Liver (tissue), 9 donors: ENCODE results near the gene PDE6B. TPM values are rescaled to one million over a fixed set of nuclear protein-coding genes. Genes with fewer than 3 reads are reported as not detected.

Experiments used
- DNase-seq: peaks from one replicate; pipeline ENCODE4 v3.0.0-alpha.2; 2017; ENCODE audit warnings: low spot score
- H3K27ac ChIP-seq, 2 donors: one replicate each; pipeline ENCODE4 v1.7.0; 2013; ENCODE audit warnings: inconsistent platforms in 2 of 2, low read length in 2 of 2, control low read depth in 1 of 2, low read depth in 1 of 2, mild to moderate bottlenecking in 1 of 2
- H3K27me3 ChIP-seq, 4 donors: one replicate each; pipeline versions ENCODE4 v1.6.1 to v1.7.0; 2013; ENCODE audit warnings: low read length in 3 of 4, inconsistent platforms in 1 of 4, mild to moderate bottlenecking in 1 of 4, moderate library complexity in 1 of 4; ENCODE audit not compliant: control insufficient read depth in 4 of 4, insufficient read depth in 4 of 4
- H3K36me3 ChIP-seq, 4 donors: one replicate each; pipeline versions ENCODE4 v1.6.1 to v1.7.0; 2013; ENCODE audit warnings: low read length in 3 of 4, mild to moderate bottlenecking in 3 of 4, low read depth in 1 of 4, moderate library complexity in 1 of 4; ENCODE audit not compliant: control insufficient read depth in 4 of 4, insufficient read depth in 3 of 4
- H3K4me1 ChIP-seq, 4 donors: one replicate each; pipeline versions ENCODE4 v1.6.1 to v1.7.0; 2013; ENCODE audit warnings: low read length in 3 of 4, mild to moderate bottlenecking in 3 of 4, moderate library complexity in 1 of 4; ENCODE audit not compliant: control insufficient read depth in 4 of 4, insufficient read depth in 4 of 4
- H3K4me3 ChIP-seq, 3 donors: one replicate each; pipeline versions ENCODE4 v1.6.1 to v1.7.0; 2013; ENCODE audit warnings: low read length in 3 of 3, control low read depth in 1 of 3, low read depth in 1 of 3, mild to moderate bottlenecking in 1 of 3
- H3K9ac ChIP-seq, 2 donors: one replicate each; pipeline ENCODE4 v1.7.0; 2013; ENCODE audit warnings: low read length in 2 of 2, mild to moderate bottlenecking in 2 of 2, moderate library complexity in 2 of 2, control low read depth in 1 of 2, low read depth in 1 of 2
- H3K9me3 ChIP-seq, 4 donors: one replicate each; pipeline versions ENCODE4 v1.6.1 to v1.7.0; 2013; ENCODE audit warnings: low read length in 3 of 4; ENCODE audit not compliant: control insufficient read depth in 4 of 4
- EGR1 ChIP-seq, 2 donors: IDR thresholded peaks; 2 replicates each; pipeline ENCODE4 v1.6.1; 2016 to 2018; ENCODE audit warnings: antibody characterized with exemption in 2 of 2, low read depth in 2 of 2
- FOXA1 ChIP-seq: IDR thresholded peaks from 2 replicates; pipeline ENCODE4 v1.6.1; 2016; ENCODE audit warnings: antibody characterized with exemption
- FOXA2 ChIP-seq: IDR thresholded peaks from 2 replicates; pipeline ENCODE4 v1.6.1; 2016; ENCODE audit warnings: antibody characterized with exemption
- GABPA ChIP-seq, 2 donors: IDR thresholded peaks in 1 of 2; conservative IDR thresholded peaks in 1 of 2; 2 replicates each; pipeline ENCODE4 v1.6.1; 2016; ENCODE audit warnings: antibody characterized with exemption in 2 of 2, mild to moderate bottlenecking in 1 of 2, moderate library complexity in 1 of 2
- HNF4A ChIP-seq, 2 donors: conservative IDR thresholded peaks; 2 replicates each; pipeline ENCODE4 v1.6.1; 2016; ENCODE audit warnings: antibody characterized with exemption in 2 of 2, mild to moderate bottlenecking in 2 of 2
- HNF4G ChIP-seq: IDR thresholded peaks from 2 replicates; pipeline ENCODE4 v1.6.1; 2016; ENCODE audit warnings: antibody characterized with exemption
- JUND ChIP-seq, 2 donors: IDR thresholded peaks; 2 replicates each; pipeline ENCODE4 v1.6.1; 2016; ENCODE audit warnings: antibody characterized with exemption in 2 of 2
- NR2F2 ChIP-seq: IDR thresholded peaks from 2 replicates; pipeline ENCODE4 v1.6.1; 2016; ENCODE audit warnings: antibody characterized with exemption
- RAD21 ChIP-seq, 2 donors: IDR thresholded peaks; 2 replicates each; pipeline ENCODE4 v1.6.1; 2016; ENCODE audit warnings: antibody characterized with exemption in 2 of 2, mild to moderate bottlenecking in 2 of 2
- RXRA ChIP-seq, 2 donors: IDR thresholded peaks; 2 replicates each; pipeline ENCODE4 v1.6.1; 2017 to 2018; ENCODE audit warnings: antibody characterized with exemption in 2 of 2, mild to moderate bottlenecking in 1 of 2
- SP1 ChIP-seq: IDR thresholded peaks from 2 replicates; pipeline ENCODE4 v1.6.1; 2018; ENCODE audit warnings: antibody characterized with exemption, mild to moderate bottlenecking
- TAF1 ChIP-seq: conservative IDR thresholded peaks from 2 replicates; pipeline ENCODE4 v1.6.1; 2016; ENCODE audit warnings: antibody characterized with exemption, mild to moderate bottlenecking
- YY1 ChIP-seq: IDR thresholded peaks from 2 replicates; pipeline ENCODE4 v1.6.1; 2016; ENCODE audit warnings: antibody characterized with exemption, mild to moderate bottlenecking
- WGBS: extraction: QIAGEN DNeasy Blood & Tissue Kit; methylation state at CpG from one replicate; pipeline ENCODE4 v1.1.7; 2013; 5-methylcytosine and 5-hydroxymethylcytosine counted together
- polyA plus RNA-seq, 2 donors: library from polyadenylated mRNA; stranded (reverse) in 1 of 2; unstranded in 1 of 2; fragments of 200-250 nt in 1 of 2; fragments of >200 nt in 1 of 2; fragmentation: Nextera tagmentation in 1 of 2; extraction: Ambion mirVana in 1 of 2; gene quantifications; one replicate each; pipeline versions ENCODE4 v1.2.1 to v1.2.3, GENCODE V29; 2013 to 2015
- total RNA-seq, 2 donors: library from RNA; depleted of rRNA; stranded (reverse); fragments of >200 nt; gene quantifications; one replicate each; pipeline ENCODE4 v1.2.3, GENCODE V29; 2014
- TF ChIP-seq, protein P1 (sequence below): IDR thresholded peaks from 2 replicates; pipeline ENCODE4 v1.6.1; 2016; ENCODE audit warnings: antibody characterized with exemption, mild to moderate bottlenecking
- TF ChIP-seq, protein P2 (sequence below): IDR thresholded peaks from 2 replicates; pipeline ENCODE4 v1.6.1; 2016; ENCODE audit warnings: antibody characterized with exemption
- TF ChIP-seq, protein P3 (sequence below): IDR thresholded peaks from 2 replicates; pipeline ENCODE4 v1.6.1; 2016; ENCODE audit warnings: antibody characterized with exemption
- donor health status: healthy.
- donor health status: healthy.
- donor health status: healthy.
- donor health status: healthy.
- donor health status: healthy.

PDE6B gene
- total and polyA plus RNA-seq, 4 donors: 0.28 to 7.3 (median 0.49) TPM

DNA sequence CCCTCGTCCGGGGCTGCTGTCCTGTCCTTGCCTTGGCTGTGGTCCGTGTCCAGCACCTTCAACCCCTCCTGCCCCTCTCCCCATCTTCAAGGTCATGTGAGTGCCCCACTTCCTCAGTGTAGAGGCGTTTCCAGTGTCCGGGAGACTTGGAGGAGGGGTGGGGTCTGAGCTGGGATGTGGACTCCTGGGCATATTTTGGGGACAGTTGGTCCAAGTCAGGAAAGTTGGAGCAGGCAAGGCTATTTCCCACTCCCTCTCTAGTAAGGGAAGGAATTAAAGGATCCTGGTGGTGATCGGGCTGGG lies 83.2 kb downstream of the PDE6B start (continued):
- TF ChIP-seq, protein P1, sequence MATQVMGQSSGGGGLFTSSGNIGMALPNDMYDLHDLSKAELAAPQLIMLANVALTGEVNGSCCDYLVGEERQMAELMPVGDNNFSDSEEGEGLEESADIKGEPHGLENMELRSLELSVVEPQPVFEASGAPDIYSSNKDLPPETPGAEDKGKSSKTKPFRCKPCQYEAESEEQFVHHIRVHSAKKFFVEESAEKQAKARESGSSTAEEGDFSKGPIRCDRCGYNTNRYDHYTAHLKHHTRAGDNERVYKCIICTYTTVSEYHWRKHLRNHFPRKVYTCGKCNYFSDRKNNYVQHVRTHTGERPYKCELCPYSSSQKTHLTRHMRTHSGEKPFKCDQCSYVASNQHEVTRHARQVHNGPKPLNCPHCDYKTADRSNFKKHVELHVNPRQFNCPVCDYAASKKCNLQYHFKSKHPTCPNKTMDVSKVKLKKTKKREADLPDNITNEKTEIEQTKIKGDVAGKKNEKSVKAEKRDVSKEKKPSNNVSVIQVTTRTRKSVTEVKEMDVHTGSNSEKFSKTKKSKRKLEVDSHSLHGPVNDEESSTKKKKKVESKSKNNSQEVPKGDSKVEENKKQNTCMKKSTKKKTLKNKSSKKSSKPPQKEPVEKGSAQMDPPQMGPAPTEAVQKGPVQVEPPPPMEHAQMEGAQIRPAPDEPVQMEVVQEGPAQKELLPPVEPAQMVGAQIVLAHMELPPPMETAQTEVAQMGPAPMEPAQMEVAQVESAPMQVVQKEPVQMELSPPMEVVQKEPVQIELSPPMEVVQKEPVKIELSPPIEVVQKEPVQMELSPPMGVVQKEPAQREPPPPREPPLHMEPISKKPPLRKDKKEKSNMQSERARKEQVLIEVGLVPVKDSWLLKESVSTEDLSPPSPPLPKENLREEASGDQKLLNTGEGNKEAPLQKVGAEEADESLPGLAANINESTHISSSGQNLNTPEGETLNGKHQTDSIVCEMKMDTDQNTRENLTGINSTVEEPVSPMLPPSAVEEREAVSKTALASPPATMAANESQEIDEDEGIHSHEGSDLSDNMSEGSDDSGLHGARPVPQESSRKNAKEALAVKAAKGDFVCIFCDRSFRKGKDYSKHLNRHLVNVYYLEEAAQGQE: no peak

DNA sequence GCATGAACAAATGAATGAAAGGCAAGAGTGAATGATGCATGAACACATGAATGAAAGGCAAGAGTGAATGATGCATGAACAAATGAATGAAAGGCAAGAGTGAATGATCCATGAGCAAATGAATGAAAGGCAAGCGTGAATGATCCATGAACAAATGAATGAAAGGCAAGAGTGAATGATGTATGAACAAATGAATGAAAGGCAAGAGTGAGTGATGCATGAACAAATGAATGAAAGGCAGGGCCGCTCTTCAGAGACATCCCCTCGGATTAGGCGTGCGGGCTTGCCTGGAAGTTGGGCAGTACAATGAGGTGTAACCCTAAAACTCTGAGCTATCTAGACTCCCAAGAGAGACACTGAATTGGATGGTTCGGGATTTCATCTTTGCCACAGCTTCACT lies 84.0 kb downstream of the PDE6B start:
- TF ChIP-seq GABPA (IDR thresholded peaks at IDR 0.05 in 1 of 2, conservative IDR thresholded peaks at IDR 0.05 in 1 of 2): no peak
- TF ChIP-seq FOXA1: no peak
- TF ChIP-seq TAF1: no peak
- TF ChIP-seq FOXA2: no peak
- TF ChIP-seq RXRA (IDR thresholded peaks at IDR 0.05): no peak
- TF ChIP-seq, protein P2, sequence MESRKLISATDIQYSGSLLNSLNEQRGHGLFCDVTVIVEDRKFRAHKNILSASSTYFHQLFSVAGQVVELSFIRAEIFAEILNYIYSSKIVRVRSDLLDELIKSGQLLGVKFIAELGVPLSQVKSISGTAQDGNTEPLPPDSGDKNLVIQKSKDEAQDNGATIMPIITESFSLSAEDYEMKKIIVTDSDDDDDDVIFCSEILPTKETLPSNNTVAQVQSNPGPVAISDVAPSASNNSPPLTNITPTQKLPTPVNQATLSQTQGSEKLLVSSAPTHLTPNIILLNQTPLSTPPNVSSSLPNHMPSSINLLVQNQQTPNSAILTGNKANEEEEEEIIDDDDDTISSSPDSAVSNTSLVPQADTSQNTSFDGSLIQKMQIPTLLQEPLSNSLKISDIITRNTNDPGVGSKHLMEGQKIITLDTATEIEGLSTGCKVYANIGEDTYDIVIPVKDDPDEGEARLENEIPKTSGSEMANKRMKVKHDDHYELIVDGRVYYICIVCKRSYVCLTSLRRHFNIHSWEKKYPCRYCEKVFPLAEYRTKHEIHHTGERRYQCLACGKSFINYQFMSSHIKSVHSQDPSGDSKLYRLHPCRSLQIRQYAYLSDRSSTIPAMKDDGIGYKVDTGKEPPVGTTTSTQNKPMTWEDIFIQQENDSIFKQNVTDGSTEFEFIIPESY: no peak
- TF ChIP-seq JUND (IDR thresholded peaks at IDR 0.05): no peak
- no peak for TF ChIP-seq NR2F2
- TF ChIP-seq SP1: no peak
- no peak for TF ChIP-seq EGR1 (IDR thresholded peaks at IDR 0.05; ENCODE audit: low read depth in 2 of 2)
- TF ChIP-seq YY1: no peak
- no peak for TF ChIP-seq HNF4A (conservative IDR thresholded peaks at IDR 0.05)
- TF ChIP-seq, protein P1: no peak
- no peak for TF ChIP-seq RAD21 (IDR thresholded peaks at IDR 0.05)
- no peak for TF ChIP-seq HNF4G
- TF ChIP-seq, protein P3, sequence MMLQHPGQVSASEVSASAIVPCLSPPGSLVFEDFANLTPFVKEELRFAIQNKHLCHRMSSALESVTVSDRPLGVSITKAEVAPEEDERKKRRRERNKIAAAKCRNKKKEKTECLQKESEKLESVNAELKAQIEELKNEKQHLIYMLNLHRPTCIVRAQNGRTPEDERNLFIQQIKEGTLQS: no peak

More for the DNA sequence above, 84.0 kb downstream of the PDE6B start:
- 96% methylated on average over 6 of the region's 6 CpGs for WGBS
- Histone ChIP-seq H3K27ac (no peak overlapping the region), H3K4me3 (no peak overlapping the region), H3K4me1 (peaks cover 6 to 32% (median 18%) of the 10 kb centered on the region in 4 donors), H3K36me3 (no peaks in the 10 kb centered on the region), H3K27me3 (no peaks in the 10 kb centered on the region), H3K9me3 (no peaks in the 10 kb centered on the region), H3K9ac (no peak overlapping the region)
- DNase-seq: no peak
